Inflammatory macrophage treated with lipopolysaccharide for 4 hours (primary cell): ENCODE data around the gene LIME1.
"Not testable (repeated sequence)": the region's sequence is repeated elsewhere in the genome, so short reads cannot be mapped to it uniquely, and the experiment has no call there.

Experiments
- DNase-seq: peaks from one replicate; pipeline ENCODE4 v3.0.0-alpha.2; 2020

LIME1 gene

DNA sequence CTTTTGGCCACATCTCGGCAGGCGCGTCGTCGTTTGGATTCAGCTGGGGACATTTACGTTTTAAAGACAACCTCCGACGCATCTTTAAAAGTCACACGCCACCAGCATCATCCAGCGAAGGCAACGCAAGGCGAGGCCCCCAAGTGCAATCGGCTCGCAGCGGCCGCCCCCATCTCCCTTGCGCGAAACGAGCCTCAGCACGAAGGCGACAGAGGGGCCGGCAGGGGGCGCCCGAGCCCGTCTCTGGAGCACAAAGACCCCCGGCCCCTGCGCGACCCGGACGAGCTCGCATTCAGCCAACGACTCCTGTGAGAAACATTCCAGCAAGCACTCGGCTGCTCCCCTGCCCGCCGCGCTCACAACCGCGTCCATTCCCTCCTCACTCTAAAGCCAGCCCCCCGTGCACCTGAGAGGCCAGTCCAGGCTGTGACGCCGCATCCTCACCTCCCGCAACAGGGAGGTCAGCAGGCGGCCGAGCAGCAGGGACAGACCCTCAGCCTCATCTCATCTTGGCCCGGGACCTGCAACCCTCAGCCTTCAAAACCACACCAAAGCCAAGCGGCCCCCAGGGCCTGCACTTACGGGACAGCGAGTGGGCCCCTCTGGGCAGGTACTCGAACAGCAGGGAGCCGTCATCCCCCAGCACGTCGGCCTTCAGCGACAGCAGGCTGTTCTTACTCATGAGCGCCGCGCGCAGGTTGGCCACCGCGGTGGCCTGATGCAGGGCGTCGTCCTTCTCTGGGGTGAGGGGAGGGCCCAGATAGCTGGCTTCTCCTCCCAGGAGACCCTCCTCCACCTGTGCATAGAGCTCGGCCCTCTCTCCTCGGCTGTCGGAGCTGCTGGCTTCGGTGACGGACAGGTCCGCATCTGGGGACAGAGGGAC, 38.9 kb downstream of the LIME1 start:
- peak; percentile 8 for DNase-seq

DNA sequence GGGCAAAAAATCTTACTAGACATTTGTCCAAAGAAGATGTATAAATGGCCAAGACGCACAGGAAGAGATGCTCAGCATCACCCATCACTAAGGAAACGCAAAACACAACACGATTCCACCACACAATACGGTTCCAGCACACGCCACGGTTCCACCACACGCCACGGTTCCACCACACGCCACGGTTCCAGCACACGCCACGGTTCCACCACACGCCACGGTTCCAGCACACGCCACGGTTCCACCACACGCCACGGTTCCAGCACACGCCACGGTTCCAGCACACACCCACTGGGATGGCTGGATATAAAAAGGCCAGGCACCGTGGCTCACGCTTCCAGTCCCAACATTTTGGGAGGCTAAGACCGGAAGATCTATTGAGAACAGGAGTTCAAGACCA, 40.4 kb downstream of the LIME1 start:
- DNase-seq, result not testable (repeated sequence)

DNA sequence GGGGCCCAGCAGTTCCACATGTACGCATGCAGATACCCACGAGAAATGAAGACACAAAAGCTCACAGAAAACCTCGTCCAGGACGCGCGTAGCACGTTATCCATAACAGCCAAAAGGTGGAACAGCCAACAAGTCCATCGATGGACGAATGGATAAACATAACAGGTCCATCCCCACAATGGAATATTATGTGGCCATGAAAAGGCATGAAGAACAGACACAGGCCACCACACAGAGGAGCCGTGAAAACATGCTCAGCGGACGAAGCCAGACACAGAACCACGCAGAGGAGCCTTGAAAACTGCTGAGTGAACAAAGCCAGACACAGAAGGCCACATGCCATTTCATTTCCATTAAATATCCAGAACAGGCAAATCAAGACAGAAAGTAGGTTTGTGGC, 41.1 kb downstream of the LIME1 start:
- DNase-seq, result no peak

DNA sequence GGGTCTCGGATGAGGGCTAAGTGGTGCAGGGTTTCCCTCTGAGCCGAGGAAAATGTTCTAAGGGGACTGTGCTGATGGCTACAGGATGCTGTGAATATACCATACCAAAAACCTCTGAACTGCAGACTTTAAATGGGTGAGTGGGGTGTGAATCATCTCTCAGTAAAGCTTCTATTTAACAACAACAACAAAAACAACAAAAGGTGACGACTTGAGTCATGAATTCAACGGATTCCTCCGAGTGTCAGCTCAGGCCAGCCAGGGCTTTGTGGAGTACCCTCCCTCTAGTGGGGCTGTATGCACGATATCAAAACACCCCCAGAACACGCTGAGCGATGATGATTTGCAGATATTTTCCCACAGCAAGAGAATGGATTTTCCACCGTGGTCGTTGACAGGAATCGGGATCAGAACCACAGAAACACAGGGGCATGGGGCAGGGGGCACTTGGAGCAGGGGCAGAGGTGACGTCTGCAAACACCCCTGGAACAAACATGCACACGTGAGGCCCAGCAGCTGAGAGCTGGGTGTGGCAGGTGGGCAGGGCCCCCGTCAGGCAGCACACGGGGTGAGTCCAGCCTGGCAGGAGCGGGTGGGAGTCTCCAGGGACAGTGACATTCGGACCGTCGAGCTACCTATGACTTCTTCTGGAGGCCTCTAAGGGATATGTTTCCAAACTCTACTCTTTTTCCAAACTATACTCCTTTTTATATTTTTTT, 41.7 kb downstream of the LIME1 start:
- DNase-seq, result no peak

DNA sequence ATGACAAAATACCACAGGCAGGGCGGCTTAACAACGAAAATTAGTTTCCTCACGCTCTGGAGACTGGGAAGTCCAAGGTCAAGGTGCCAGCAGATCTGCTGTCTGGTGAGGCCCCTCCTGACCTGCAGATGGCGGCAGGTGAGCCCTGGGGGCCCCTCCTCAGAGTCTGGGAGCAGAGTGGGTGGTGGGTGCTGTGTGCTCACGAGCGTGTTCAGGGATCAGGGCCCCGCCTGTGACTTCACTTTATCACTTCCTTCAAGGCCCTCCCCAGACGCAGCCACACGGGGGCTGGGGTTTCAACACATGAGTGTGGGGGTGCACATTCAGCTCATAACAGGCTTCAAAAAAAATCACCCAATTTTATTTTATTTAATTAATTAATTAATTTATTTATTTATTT, 42.4 kb downstream of the LIME1 start:
- DNase-seq, result no peak

DNA sequence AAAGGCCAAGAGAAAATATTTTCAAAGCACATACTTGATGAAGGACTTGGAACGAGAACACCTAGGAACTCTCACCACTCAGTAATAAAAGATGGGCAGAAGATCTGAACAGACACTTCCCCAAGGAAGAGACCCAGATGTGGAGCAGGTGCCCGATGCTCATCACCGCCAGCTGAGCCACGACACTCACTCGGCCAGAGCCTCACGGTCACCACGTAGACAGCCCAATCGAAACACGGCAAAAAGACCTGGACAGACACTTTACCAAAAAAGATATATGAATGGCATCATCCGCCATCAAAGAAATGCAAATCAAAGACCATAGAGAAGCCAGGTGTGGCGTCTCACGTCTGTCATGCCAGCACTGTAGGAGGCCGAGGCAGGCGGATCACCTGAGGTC, 44.7 kb downstream of the LIME1 start:
- no peak for DNase-seq

DNA sequence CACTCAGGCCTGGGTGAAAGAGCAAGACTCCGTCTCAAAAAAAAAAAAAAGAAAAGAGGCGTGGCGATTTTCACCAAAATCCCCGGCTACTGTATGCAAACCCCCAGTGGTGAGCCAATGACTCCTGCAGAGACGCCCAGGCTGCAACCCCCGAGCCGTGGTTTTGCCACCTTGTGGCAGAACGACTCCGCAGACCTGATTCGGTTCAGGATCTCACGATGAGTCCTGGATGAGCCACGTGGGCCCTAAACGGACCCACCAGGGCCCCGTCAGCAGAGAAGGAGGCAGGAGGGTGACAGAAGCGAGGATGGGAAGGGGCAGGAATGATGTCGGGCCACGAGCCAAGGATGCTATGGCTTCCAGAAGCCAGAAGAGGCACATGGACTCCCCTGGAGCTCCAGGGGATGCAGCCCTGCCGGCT, 45.6 kb downstream of the LIME1 start:
- no peak for DNase-seq

DNA sequence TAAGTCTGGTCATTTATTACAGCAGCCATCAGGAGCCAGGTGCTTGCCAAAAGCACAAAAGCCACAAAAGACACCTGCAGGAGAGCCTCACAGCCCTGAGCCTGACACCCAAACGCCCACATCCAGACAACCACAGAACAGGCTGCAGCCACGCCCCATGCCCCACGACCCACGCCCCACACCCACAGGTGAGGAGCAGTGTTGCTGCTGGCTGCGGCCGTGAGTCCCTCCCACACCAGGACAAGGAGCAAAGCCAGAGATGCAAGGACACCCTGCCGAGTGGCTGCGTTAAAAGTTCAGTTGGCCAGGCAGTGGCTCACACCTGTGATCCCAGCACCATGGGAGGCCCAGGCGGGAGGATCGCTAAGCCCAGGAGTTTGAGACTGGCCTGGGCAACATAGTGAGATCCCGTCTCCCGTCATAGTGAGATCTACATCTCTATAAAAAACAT, 46.1 kb downstream of the LIME1 start:
- DNase-seq, result no peak

DNA sequence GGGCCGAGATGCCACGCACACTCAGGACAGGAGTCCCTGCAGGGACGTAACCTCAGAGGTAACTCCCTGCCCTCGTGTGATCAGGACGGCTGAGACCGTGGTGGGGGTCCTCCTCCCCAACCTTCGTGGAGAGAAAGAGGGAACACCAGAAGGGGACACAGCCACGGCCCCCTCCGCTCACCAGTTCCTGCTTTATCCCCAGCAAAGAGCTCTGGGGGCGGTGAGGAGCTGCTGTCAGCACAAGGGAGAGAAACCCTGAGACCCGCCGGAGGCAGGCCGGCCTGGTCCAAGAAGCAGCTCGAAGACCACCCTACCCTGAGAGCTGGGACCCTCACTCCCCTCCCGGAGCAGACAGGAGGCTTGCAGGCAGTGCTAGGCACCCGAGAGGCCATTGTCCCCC, 47.5 kb downstream of the LIME1 start:
- DNase-seq, result no peak

DNA sequence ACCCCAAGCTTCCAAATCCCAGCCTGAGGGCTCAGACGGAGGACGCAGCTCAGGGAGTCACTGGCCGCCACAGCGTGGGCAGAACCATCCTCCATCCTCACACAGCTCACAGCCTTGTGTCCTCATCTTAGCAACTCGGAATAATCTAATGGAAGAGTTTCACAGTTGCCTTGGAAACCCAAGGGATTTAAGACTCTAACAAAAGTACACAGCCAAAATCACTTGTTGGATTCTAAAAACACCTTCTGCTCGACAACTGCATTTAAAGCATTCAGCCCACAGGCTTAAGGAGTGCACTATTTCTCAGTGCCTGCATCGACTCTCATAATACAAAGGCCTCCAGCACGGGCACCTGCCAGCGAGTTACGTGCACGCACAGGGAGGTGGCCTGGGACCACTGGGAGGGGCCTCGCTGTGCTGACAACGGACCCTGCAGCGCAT, 49.2 kb downstream of the LIME1 start:
- no peak for DNase-seq

DNA sequence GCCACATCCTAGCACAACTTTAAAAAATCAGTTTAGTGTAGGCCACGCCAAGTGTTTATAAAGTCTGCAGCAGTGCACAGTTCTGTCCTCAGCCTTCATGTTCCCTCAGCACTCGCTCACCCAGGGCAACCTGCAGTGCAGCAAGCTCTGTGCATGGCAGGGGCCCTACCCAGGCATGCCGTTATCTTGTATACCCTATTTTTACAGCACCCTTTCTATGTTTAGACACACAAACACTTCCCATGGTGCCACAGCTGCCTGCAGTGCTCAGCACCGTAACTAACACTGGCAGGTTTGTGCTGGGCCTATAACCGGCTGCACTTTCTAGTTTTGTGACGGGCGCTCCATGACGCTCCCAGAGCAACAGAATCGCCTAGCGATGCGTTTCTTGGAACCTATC, 50.8 kb downstream of the LIME1 start:
- DNase-seq, result no peak

DNA sequence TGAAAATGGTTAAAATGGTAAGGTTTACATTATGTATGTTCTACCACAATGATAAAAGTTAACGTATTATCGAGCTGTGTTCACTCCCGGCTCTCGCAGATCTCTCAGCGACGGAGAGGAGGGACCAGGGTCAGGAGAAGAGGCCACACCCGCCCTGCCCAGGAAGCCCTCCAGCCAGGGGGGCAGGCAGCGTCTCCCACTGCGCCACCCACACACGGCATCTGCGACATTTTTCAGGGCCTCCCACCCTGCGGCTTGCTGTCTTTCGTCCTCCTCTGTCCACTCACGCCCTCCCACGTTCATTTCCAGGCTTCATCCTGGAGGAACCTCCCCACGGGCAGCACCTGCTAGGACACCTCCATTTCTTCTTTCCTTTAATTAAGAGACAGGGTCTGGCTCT, 51.3 kb downstream of the LIME1 start:
- DNase-seq, result no peak
